H1 (cell line): Measurements from ENCODE around the gene SAMMSON. TPM values are rescaled to one million over a fixed set of nuclear protein-coding genes. Genes with fewer than 3 reads are reported as not detected.

Experiments
- CTCF ChIA-PET: fragments of 300-600 bp; sonication (Branson Sonifier 250); formaldehyde crosslinking; loops from one replicate; lab custom pipeline; 2021; ENCODE audit not compliant: partially characterized antibody; lab: Charles Lee
- POLR2A ChIA-PET: fragments of 300-600 bp; sonication (Branson Sonifier 250); formaldehyde crosslinking; loops from one replicate; lab custom pipeline; 2021; ENCODE audit warnings: inconsistent platforms; ENCODE audit not compliant: partially characterized antibody; lab: Charles Lee
- DNase-seq, 2 experiments: peaks; one replicate each; pipeline versions ENCODE4 v3.0.0 to v3.0.0-alpha.2; 2010 to 2022; ENCODE audit warnings: low spot score in 2 of 2, low read depth in 1 of 2, mixed read lengths in 1 of 2
- FAIRE-seq: peaks from 2 replicates; lab custom pipeline; 2011; peaks lifted over from hg19 to GRCh38; lab: Jason Lieb, UNC
- H2AFZ ChIP-seq: 2 replicates; pipeline ENCODE4 v1.8.1; 2012; ENCODE audit warnings: low read length, inconsistent platforms
- H2AK5ac ChIP-seq: 2 replicates; pipeline ENCODE4 v1.6.1; 2013; ENCODE audit warnings: low read depth, low read length
- H2BK120ac ChIP-seq: replicated peaks from 2 replicates; pipeline ENCODE3; 2013; ENCODE audit warnings: low read depth, low read length, inconsistent platforms
- H2BK12ac ChIP-seq: 2 replicates; pipeline ENCODE4 v1.6.1; 2013; ENCODE audit warnings: low read depth, low read length
- H2BK15ac ChIP-seq: 2 replicates; pipeline ENCODE4 v1.6.1; 2013; ENCODE audit warnings: low read length
- H2BK20ac ChIP-seq: 2 replicates; pipeline ENCODE4 v1.6.1; 2013; ENCODE audit warnings: low read length
- H2BK5ac ChIP-seq: 2 replicates; pipeline ENCODE4 v1.6.1; 2013; ENCODE audit warnings: low read depth, low read length
- H3K14ac ChIP-seq: 2 replicates; pipeline ENCODE4 v1.6.1; 2013; ENCODE audit warnings: inconsistent platforms; ENCODE audit not compliant: insufficient read length
- H3K18ac ChIP-seq: 2 replicates; pipeline ENCODE4 v1.6.1; 2013; ENCODE audit warnings: low read length; ENCODE audit errors: extremely low read depth
- H3K23ac ChIP-seq: 2 replicates; pipeline ENCODE4 v1.6.1; 2013; ENCODE audit warnings: inconsistent platforms; ENCODE audit not compliant: insufficient read length
- H3K23me2 ChIP-seq: 2 replicates; pipeline ENCODE4 v1.6.1; 2013; ENCODE audit warnings: low read depth, low read length
- H3K27ac ChIP-seq: 2 replicates; pipeline ENCODE4 v1.6.1; 2011; ENCODE audit warnings: low read depth, low read length, inconsistent platforms
- H3K27me3 ChIP-seq, 4 experiments: replicated peaks in 1 of 4; 1 replicate in 1 of 4; 2 replicates in 3 of 4; pipeline versions ENCODE4 v1.6.1 to v1.8.1; 2011 to 2013; ENCODE audit warnings: low read length in 3 of 4, mild to moderate bottlenecking in 3 of 4, inconsistent platforms in 2 of 4, mixed read lengths in 2 of 4, moderate library complexity in 1 of 4; ENCODE audit not compliant: control insufficient read depth in 3 of 4, insufficient read depth in 3 of 4; ENCODE audit errors: extremely low read depth in 1 of 4
- H3K36me3 ChIP-seq, 4 experiments: 2 replicates each; pipeline versions ENCODE4 v1.6.1 to v1.8.1; 2011 to 2013; ENCODE audit warnings: mild to moderate bottlenecking in 4 of 4, low read length in 3 of 4, moderate library complexity in 2 of 4, control low read depth in 1 of 4, inconsistent platforms in 1 of 4; ENCODE audit not compliant: insufficient read depth in 4 of 4, control insufficient read depth in 2 of 4
- H3K4ac ChIP-seq: replicated peaks from 2 replicates; pipeline ENCODE3; 2013; ENCODE audit warnings: low read length, low read depth, mixed read lengths, inconsistent platforms; ENCODE audit not compliant: insufficient read length
- H3K4me1 ChIP-seq, 4 experiments: replicated peaks in 1 of 4; 1 replicate in 1 of 4; 2 replicates in 3 of 4; pipeline versions ENCODE4 v1.6.1 to v1.8.1; 2011 to 2013; ENCODE audit warnings: low read length in 3 of 4, inconsistent platforms in 2 of 4, mixed read lengths in 1 of 4; ENCODE audit not compliant: insufficient read depth in 4 of 4, control insufficient read depth in 3 of 4
- H3K4me2 ChIP-seq, 2 experiments: 2 replicates each; pipeline versions ENCODE4 v1.6.1 to v1.8.1; 2011 to 2013; ENCODE audit warnings: low read depth in 2 of 2, low read length in 2 of 2, control low read depth in 1 of 2, inconsistent platforms in 1 of 2, mild to moderate bottlenecking in 1 of 2; ENCODE audit not compliant: insufficient read depth in 1 of 2
- H3K4me3 ChIP-seq, 4 experiments: fragments of 200-600, 300-600 bp in 1 of 4; sonication (generic), shearing (Covaris generic), sonication (Bioruptor Twin) in 1 of 4; 2 replicates each; pipeline versions ENCODE4 v1.5.1 to v1.8.1; 2011 to 2016; ENCODE audit warnings: low read length in 4 of 4, low read depth in 3 of 4, control low read depth in 2 of 4, inconsistent platforms in 2 of 4, mild to moderate bottlenecking in 2 of 4, mixed read lengths in 1 of 4, moderate library complexity in 1 of 4; ENCODE audit not compliant: insufficient read depth in 2 of 4; ENCODE audit errors: extremely low read depth in 1 of 4
- H3K56ac ChIP-seq: replicated peaks from 2 replicates; pipeline ENCODE3; 2013; ENCODE audit warnings: low read depth, mild to moderate bottlenecking, mixed read lengths, low read length, inconsistent platforms; ENCODE audit not compliant: insufficient read length
- H3K79me1 ChIP-seq: 2 replicates; pipeline ENCODE4 v1.6.1; 2013; ENCODE audit warnings: low read depth, low read length, control low read depth
- H3K79me2 ChIP-seq, 2 experiments: 2 replicates each; pipeline versions ENCODE4 v1.6.1 to v1.8.1; 2012 to 2013; ENCODE audit warnings: low read length in 2 of 2, mild to moderate bottlenecking in 2 of 2, inconsistent platforms in 1 of 2; ENCODE audit not compliant: insufficient read depth in 2 of 2, control insufficient read depth in 1 of 2
- H3K9ac ChIP-seq, 4 experiments: replicated peaks in 1 of 4; 1 replicate in 1 of 4; 2 replicates in 3 of 4; pipeline versions ENCODE4 v1.6.1 to v1.8.1; 2011 to 2013; ENCODE audit warnings: low read depth in 3 of 4, low read length in 3 of 4, control low read depth in 2 of 4, mild to moderate bottlenecking in 2 of 4, moderate library complexity in 2 of 4, inconsistent platforms in 1 of 4; ENCODE audit errors: extremely low read depth in 1 of 4
- H3K9me3 ChIP-seq, 2 experiments: 2 replicates each; pipeline versions ENCODE4 v1.6.1 to v1.8.1; 2012 to 2013; ENCODE audit warnings: mild to moderate bottlenecking in 2 of 2, moderate library complexity in 2 of 2, control low read depth in 1 of 2, inconsistent platforms in 1 of 2, low read depth in 1 of 2, low read length in 1 of 2, mixed read lengths in 1 of 2; ENCODE audit not compliant: insufficient read depth in 2 of 2
- H4K20me1 ChIP-seq, 2 experiments: replicated peaks in 1 of 2; 2 replicates each; pipeline versions ENCODE3 to v1.8.1; 2011 to 2013; ENCODE audit warnings: inconsistent platforms in 2 of 2, low read length in 2 of 2, mild to moderate bottlenecking in 1 of 2; ENCODE audit not compliant: insufficient read depth in 2 of 2, control insufficient read depth in 1 of 2
- H4K5ac ChIP-seq: 2 replicates; pipeline ENCODE4 v1.6.1; 2013; ENCODE audit warnings: low read length, low read depth, mixed read lengths, inconsistent platforms; ENCODE audit not compliant: insufficient read length
- H4K8ac ChIP-seq: 2 replicates; pipeline ENCODE4 v1.8.0; 2013; ENCODE audit warnings: mild to moderate bottlenecking, moderate library complexity, low read length, inconsistent platforms; ENCODE audit not compliant: insufficient read depth; ENCODE audit errors: extremely low read depth
- H4K91ac ChIP-seq: replicated peaks from 2 replicates; pipeline ENCODE3; 2013; ENCODE audit warnings: low read length, mixed read lengths, inconsistent platforms; ENCODE audit not compliant: insufficient read length
- ATF3 ChIP-seq: IDR thresholded peaks from 2 replicates; pipeline ENCODE4 v1.6.1; 2011; ENCODE audit warnings: low read depth, mild to moderate bottlenecking, low read length; ENCODE audit not compliant: insufficient read depth
- CBX5 ChIP-seq: fragments of 300-800, 300-1000 bp; sonication (generic); IDR thresholded peaks from 2 replicates; pipeline ENCODE4 v1.7.1; 2016; ENCODE audit warnings: antibody characterized with exemption, low read length, low read depth
- CHD1 ChIP-seq: IDR thresholded peaks from 2 replicates; pipeline ENCODE4 v1.6.1; 2012; ENCODE audit warnings: low read depth, low read length, improper control_type of control experiment
- CTBP2 ChIP-seq: IDR thresholded peaks from 2 replicates; pipeline ENCODE4 v1.7.0; 2011; ENCODE audit warnings: borderline replicate concordance, mild to moderate bottlenecking, moderate library complexity, mixed read lengths, low read length; ENCODE audit not compliant: insufficient read depth, insufficient read length
- E2F6 ChIP-seq: IDR thresholded peaks from 2 replicates; pipeline ENCODE4 v1.6.1; 2012; ENCODE audit warnings: inconsistent platforms
- JUN ChIP-seq: IDR thresholded peaks from 2 replicates; pipeline ENCODE4 v1.6.1; 2011; ENCODE audit warnings: low read depth, mild to moderate bottlenecking, improper control_type of control experiment, low read length
- KDM5A ChIP-seq: fragments of 200-600 bp; IDR thresholded peaks from 2 replicates; pipeline ENCODE4 v1.7.1; 2012; ENCODE audit warnings: mild to moderate bottlenecking, low read length, inconsistent platforms, mixed read lengths
- NRF1 ChIP-seq: IDR thresholded peaks from 2 replicates; pipeline ENCODE4 v1.6.1; 2011; ENCODE audit warnings: mild to moderate bottlenecking, low read depth, low read length, improper control_type of control experiment
- POU5F1 ChIP-seq: IDR thresholded peaks from 2 replicates; pipeline ENCODE4 v1.6.1; 2011; ENCODE audit warnings: low read depth, mild to moderate bottlenecking, low read length, moderate library complexity
- SAP30 ChIP-seq: fragments of 300-600 bp; sonication (generic); IDR thresholded peaks from 2 replicates; pipeline ENCODE4 v1.7.1; 2012; ENCODE audit warnings: low read length, moderate library complexity, mild to moderate bottlenecking, inconsistent platforms; ENCODE audit not compliant: insufficient read depth, insufficient replicate concordance
- SIN3A ChIP-seq, 2 experiments: IDR thresholded peaks in 1 of 2; conservative IDR thresholded peaks in 1 of 2; 2 replicates each; pipeline ENCODE4 v1.6.1; 2011 to 2012; ENCODE audit warnings: low read length in 2 of 2, improper control_type of control experiment in 1 of 2, low read depth in 1 of 2, mild to moderate bottlenecking in 1 of 2
- WGBS, 2 experiments: shearing (Covaris generic) in 1 of 2; methylation state at CpG; one replicate each; pipeline versions ENCODE4 v1.1.6 to v1.1.7; 2013 to 2015; ENCODE audit warnings: low lambda C conversion rate in 2 of 2, mixed read lengths in 2 of 2, inconsistent platforms in 1 of 2, low coverage in 1 of 2, missing lambda C conversion rate in 1 of 2; ENCODE audit not compliant: insufficient replicate concordance in 2 of 2, insufficient coverage in 1 of 2, insufficient read length in 1 of 2; ENCODE audit errors: extremely low coverage in 1 of 2, missing lambda C conversion rate in 1 of 2; 5-methylcytosine and 5-hydroxymethylcytosine counted together
- polyA plus RNA-seq, 7 experiments: library from polyadenylated mRNA; depleted of rRNA in 3 of 7; stranded (reverse) in 5 of 7; unstranded in 2 of 7; fragments of >200 nt in 5 of 7; fragments of 200-250 nt in 2 of 7; gene quantifications; 1 replicate in 5 of 7; 2 replicates in 1 of 7; 4 replicates in 1 of 7; pipeline versions ENCODE4 v1.2.1 to v1.2.3, GENCODE V29; 2011 to 2013; ENCODE audit warnings: missing spikeins in 2 of 7, mixed read lengths in 2 of 7
- total RNA-seq: library from RNA; stranded (reverse); fragmentation: NEBNext Ultra II Directional; extraction: Animal tissue kit (Norgen Biotek cat#: 25700); gene quantifications from 2 replicates; pipeline ENCODE4 v1.2.1, GENCODE V29; 2021

The SAMMSON gene
- total and polyA plus RNA-seq, 2 of the 8 experiments (the other 6 are each of a cell fraction or from before 2014, with no cell fraction given) = not detected

- DNase-seq (no peak), FAIRE-seq (no peak)
- Histone ChIP-seq H3K79me2 (no peaks in the 10 kb centered on the region), H4K91ac (no peak overlapping the region), H2BK20ac (no peak overlapping the region), H3K23me2 (no peaks in the 10 kb centered on the region), H4K5ac (no peak overlapping the region), H3K14ac (no peak overlapping the region), H3K56ac (no peak overlapping the region), H4K20me1 (no peaks in the 10 kb centered on the region), H2BK120ac (no peak overlapping the region), H2BK5ac (no peak overlapping the region), H3K4me1 (no peaks in the 10 kb centered on the region), H2BK12ac (no peak overlapping the region), H2AK5ac (no peak overlapping the region), H3K18ac (no peak overlapping the region), H3K9ac (no peak overlapping the region), H3K27me3 (no peaks in the 10 kb centered on the region), H3K4me2 (no peak overlapping the region), H4K8ac (no peak overlapping the region), H3K4ac (no peak overlapping the region), H3K27ac (no peak overlapping the region), H3K36me3 (no peaks in the 10 kb centered on the region), H2AFZ (no peak overlapping the region), H2BK15ac (no peak overlapping the region), H3K4me3 (no peak overlapping the region), H3K9me3 (no peaks in the 10 kb centered on the region), H3K23ac (no peak overlapping the region), H3K79me1 (no peaks in the 10 kb centered on the region)
- WGBS, 2 experiments = 85% methylated on average over 3 of the region's 3 CpGs; no CpG with 5 or more reads in 1 of the 2 experiments
- POLR2A ChIA-PET = no interaction called here
- CTCF ChIA-PET = interaction anchor here (0.5 to 12.9 kb wide), 6 partner anchors 10 to 264 kb away, joined by 3 to 205 read pairs (median 4); no protein-coding TSS in a partner anchor
- no peak for TF ChIP-seq JUN
- no peak for TF ChIP-seq SIN3A (conservative IDR thresholded peaks at IDR 0.05 in 1 of 2, IDR thresholded peaks at IDR 0.05 in 1 of 2; ENCODE audit: low read depth in 1 of 2, low read length in 2 of 2)
- TF ChIP-seq CHD1 = no peak
- TF ChIP-seq POU5F1 = no peak
- no peak for TF ChIP-seq ATF3
- no peak for TF ChIP-seq NRF1
- TF ChIP-seq KDM5A = no peak
- TF ChIP-seq E2F6 = no peak
- no peak for TF ChIP-seq CTBP2
- TF ChIP-seq SAP30 = no peak
- no peak for TF ChIP-seq CBX5
Observed at GRCh38 chr3:70094197-70094596, 94.7 kb downstream of the SAMMSON start.
